Fibroblast of skin of scalp (primary cell): ENCODE data around the gene PPP2R2D.
A peak's percentile ranks its signal among the peaks of the same experiment; 100 is the strongest.
"Not testable (repeated sequence)": the region's sequence is repeated elsewhere in the genome, so short reads cannot be mapped to it uniquely, and the experiment has no call there.

ENCODE experiments used
- DNase-seq: peaks from one replicate; pipeline ENCODE4 v3.0.0-alpha.2; 2013

PPP2R2D gene

GRCh38 chr10:131930150-131930549 lies 29.3 kb downstream of the PPP2R2D start:
- DNase-seq: no peak

DNA sequence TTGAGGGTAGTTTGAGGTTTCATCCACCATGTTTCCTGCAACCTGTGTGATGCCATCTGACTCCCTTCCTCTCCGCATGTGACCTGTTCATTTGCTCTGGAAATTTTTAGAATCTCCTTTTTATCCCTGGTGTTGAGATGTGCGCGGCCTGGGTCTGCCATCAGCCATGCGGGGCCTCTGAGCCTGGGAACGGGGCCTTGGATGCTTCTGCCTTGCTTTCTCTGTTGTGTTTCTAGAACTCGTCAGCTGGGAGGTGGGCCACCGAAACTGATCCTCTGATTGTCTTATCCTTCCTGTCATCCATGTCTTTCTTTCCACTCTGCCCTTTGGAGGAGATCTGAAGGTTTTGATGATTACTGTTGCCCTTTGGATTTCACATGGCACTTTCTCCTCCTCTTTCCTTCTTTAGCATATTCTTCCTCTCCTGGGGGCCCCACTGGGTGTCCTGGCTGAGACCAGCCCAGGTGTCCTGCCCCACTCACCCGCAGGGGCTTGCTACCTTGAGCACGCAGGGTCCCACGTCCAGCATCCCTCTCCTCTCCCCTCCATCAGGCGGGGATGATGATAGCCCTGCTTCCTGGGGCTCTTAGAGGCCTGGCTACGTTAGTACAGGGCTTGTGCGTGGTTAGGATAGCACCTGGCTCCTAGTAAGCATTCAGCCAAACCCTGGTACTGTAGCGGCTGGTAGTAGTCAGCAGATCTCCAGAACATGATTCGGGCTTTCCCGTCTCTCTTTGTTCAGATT lies 29.9 kb downstream of the PPP2R2D start:
- no peak for DNase-seq

DNA sequence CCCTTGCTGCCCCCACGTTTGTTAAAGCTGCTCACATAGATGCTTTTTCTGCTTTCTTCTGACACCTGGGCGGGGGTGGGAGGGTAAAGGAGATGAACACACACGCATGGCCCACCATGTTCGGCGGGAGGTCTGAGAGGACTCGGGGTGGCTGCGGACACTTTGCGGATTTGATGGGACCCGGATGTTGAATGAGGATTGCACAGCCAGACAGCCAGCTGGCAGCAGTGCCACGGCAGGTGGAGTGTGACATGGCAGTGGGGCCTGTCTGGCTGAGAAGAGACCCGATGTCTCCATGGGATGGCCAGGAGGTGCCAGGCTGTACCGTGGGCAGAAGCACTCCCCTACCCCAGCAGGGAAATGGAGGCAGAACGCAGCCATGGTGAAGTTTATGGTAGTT lies 31.2 kb downstream of the PPP2R2D start:
- no peak for DNase-seq

GRCh38 chr10:131933016-131933695 lies 32.3 kb downstream of the PPP2R2D start:
- DNase-seq: no peak

GRCh38 chr10:131933696-131934086 lies 32.9 kb downstream of the PPP2R2D start:
- no peak for DNase-seq

- DNase-seq: no peak
These were observed 34.0 kb downstream of the PPP2R2D start for GRCh38 chr10:131934769-131935168.

- DNase-seq: no peak
These were observed 34.5 kb downstream of the PPP2R2D start for GRCh38 chr10:131935260-131935659.

- DNase-seq: no peak
These were observed 35.5 kb downstream of the PPP2R2D start for GRCh38 chr10:131936294-131936693.

DNA sequence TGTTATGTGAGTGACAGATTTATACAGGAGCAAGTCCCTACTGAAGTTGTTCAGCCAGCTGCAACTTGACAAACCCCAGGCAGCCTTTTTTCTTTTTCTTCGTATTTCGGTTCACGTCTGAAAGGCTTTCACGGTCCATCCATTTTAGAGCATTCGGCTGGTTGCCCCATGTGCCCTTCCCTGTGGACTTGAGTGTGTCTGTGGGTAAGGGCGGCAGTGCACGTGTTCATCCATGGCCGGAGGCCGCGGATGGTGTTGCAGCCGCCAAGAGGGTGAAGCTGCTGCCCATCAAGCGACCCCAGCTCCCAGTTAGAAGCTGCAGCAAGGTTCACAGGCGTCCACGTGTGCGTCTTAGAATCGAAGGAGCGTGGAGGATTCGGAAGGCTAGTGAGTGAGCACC lies 35.9 kb downstream of the PPP2R2D start:
- no peak for DNase-seq

DNA sequence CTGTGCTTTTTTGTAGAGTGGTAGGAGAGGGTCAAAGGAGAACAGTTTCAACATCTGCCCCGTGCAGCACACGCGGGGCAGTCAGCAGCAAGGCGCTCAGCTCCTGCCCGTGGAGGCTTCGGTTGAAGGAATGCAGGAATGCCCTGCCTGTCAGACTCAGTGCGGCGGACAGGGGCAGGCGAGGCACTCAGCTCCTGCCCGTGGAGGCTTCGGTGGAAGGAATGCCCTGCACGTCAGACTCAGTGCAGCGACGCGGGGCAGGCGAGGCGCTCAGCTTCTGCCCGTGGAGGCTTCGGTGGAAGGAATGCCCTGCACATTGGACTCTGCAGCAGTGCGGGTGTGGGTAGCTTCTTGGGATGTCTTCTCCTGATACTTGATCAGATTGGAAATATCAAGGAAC lies 37.0 kb downstream of the PPP2R2D start:
- DNase-seq: no peak

DNA sequence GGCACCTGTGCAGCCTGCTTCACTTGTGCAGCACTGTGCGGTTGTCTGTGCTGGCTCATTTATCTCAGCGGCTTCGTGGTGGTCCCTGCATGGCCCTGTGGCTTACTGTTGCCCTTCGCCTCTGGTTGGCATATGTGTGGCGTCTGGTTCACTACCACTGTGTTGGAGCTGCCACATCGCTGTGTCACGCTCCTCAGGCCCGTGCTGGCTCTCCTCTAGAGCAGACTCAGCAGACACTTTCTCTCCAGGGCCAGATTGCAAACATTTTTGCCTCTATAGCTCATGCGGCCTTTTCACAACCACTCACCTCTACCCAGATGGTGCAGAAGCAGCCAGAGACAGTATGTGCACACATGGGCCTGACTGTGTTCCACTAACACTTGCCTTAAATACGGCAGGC lies 37.9 kb downstream of the PPP2R2D start:
- DNase-seq: no peak

DNA sequence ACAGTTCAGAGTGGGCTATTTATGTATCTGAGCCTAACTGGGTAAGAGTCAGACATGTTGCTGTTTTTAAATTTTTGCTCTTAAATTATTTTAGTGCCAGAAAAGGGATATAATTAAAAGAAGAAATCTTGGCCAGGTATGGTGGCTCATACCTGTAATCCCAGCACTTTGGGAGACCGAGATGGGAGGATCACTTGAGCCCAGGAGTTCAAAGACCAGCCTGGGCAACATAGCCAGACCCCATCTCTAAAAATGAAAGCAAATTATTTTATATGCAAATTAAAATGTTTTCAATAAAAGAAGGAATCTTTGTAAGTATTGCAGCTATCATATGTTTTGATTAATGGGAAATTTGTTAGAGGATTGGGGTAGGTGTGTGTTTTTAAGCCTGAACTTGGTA lies 41.6 kb downstream of the PPP2R2D start:
- DNase-seq: no peak

- DNase-seq: no peak
These were observed 42.4 kb downstream of the PPP2R2D start for GRCh38 chr10:131943021-131943814.

DNA sequence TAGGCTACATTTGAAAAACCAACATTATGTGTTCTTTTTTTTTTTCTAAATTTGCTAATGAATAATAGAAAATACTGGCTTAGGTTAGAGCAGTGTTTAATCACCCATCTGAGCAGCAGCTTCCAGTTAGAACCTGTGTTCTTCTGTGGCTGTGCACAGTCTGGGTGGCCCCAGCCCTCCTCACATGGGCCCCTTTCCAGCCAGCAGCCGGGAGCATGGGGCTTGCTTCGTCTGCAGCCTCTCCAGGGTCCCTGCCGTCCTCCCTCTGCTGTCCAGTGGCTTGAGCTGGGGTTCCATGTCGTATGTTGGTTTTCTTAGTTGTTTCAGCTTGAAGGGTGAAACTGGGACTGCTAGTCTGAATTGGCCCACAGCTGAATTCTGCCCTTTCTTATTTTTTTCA lies 43.6 kb downstream of the PPP2R2D start:
- no peak for DNase-seq

GRCh38 chr10:131944976-131945695 lies 44.3 kb downstream of the PPP2R2D start:
- DNase-seq: no peak

DNA sequence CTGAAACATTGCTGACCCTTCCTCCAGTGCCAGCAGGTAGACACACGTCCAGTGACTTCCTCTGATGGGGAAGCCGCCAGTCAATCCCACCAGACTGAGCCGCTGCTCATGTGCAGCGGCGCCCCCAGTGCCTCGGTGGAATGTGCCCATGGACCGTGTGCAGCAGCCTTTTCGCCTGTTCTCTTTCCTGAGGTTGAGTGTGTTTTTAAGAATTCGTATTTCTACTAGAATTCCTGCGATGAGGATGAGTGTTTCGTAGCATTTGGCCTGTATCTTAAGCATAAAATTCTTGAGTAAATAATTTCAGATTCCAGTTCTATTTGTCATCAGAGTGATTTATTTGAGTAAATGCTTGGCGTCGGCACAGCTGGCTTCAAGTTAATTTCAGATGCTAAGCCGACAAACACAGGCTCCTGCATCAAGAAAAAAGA lies 45.5 kb downstream of the PPP2R2D start:
- DNase-seq: peak; percentile 89

GRCh38 chr10:131946880-131947279 lies 46.1 kb downstream of the PPP2R2D start:
- no peak for DNase-seq

DNA sequence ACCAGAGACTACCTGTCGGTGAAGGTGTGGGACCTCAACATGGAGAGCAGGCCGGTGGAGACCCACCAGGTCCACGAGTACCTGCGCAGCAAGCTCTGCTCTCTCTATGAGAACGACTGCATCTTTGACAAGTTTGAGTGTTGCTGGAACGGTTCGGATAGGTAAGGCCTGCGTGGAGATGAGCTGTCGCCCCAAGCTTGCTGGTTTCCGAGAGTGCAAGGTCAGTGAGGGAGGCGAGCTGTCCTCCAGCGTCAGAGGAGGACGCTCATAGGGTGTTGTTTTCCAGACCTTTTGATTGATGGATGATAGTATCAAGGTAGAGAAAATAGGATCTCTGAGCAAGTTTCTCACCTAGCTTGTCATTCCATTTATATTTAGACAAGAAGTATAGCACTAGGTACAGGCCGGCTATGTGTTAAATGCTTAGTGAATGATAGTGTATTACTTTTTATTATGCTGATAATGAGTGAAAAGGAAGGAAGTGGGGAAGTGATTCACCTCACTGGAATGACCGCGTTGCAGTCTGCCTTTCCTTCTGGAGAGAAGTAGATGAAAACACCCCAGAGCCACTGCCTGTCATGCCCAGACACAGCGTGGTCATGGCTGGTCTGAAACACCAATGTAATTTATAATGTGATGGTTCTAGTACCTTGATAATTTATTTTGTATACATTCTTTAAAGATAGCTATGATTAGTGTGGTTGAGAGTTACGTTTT lies 47.0 kb downstream of the PPP2R2D start:
- DNase-seq: peak; percentile 70

DNA sequence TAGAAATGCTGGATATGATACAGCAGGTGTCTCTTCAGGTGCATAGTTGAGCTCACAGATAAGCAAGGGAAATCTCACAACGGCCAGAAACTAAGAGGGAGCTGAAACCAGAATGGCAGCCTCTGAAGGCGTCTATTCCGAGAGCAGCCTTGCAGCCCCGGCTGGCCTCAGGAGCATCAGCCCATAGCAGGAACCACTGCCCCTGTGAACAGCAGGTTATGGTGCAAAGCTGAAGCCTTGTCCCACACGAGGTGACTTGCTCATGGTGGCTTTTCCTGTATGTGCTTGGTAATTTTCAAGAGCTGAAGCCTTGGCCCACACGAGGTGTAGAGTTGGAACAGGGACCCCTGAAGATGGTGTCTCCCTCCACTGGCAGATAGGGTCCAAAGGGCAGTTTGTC lies 47.7 kb downstream of the PPP2R2D start:
- no peak for DNase-seq

GRCh38 chr10:131949041-131949862 lies 48.4 kb downstream of the PPP2R2D start:
- no peak for DNase-seq

DNA sequence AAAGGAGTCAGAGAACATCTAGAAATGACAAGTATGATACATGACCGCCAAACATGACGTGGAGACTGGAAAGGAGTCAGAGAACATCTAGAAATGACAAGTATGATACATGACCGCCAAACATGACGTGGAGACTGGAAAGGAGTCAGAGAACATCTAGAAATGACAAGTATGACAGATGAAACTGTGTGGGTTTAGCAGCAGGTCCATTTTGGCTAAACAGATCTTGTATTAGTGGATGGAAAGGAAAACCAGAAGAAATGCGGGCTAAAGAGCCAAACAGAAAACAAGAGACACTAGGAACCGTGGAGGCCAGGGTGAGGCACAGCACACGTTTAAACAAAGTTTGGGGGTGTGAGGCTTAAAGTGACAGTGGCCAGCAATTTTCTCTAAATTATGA lies 49.1 kb downstream of the PPP2R2D start:
- not testable (repeated sequence) for DNase-seq
